Right lobe of liver (tissue), 6 donors: ENCODE data around the gene CRBN. TPM values are rescaled to one million over a fixed set of nuclear protein-coding genes. Genes with fewer than 3 reads are reported as not detected.

Experiments used
- ATAC-seq, 4 donors: fragments of 200-7000 bp; cut with Tn5 transposase; one replicate each; pipeline ENCODE4 v1.9.1; 2020; ENCODE audit warnings: mild to moderate bottlenecking in 4 of 4, moderate library complexity in 4 of 4
- DNase-seq, 3 donors: peaks; one replicate each; pipeline ENCODE4 v3.0.0-alpha.2; 2020
- H3K27ac ChIP-seq, 3 donors: fragments of 200-600 bp; one replicate each; pipeline ENCODE4 v1.8.0; 2022
- H3K27me3 ChIP-seq, 2 donors: fragments of 200-600 bp; one replicate each; pipeline ENCODE4 v1.8.0; 2022
- H3K36me3 ChIP-seq, 4 donors: fragments of 200-600 bp; sonication (generic) in 1 of 4; one replicate each; pipeline versions ENCODE4 v1.5.1 to v1.8.0; 2017 to 2022; ENCODE audit warnings: control low read depth in 1 of 4
- H3K4me1 ChIP-seq, 4 donors: fragments of 200-600 bp; sonication (generic) in 1 of 4; one replicate each; pipeline versions ENCODE4 v1.5.1 to v1.8.0; 2017 to 2022; ENCODE audit warnings: control low read depth in 1 of 4
- H3K4me3 ChIP-seq, 3 donors: fragments of 200-600 bp; one replicate each; pipeline ENCODE4 v1.8.0; 2022
- H3K9me3 ChIP-seq, 4 donors: fragments of 200-600 bp; sonication (generic) in 1 of 4; one replicate each; pipeline versions ENCODE4 v1.5.1 to v1.8.0; 2017 to 2022; ENCODE audit warnings: control low read depth in 1 of 4
- POLR2A ChIP-seq: fragments of 450-650 bp; IDR thresholded peaks from one replicate; pipeline ENCODE4 v1.6.1; 2017; ENCODE audit warnings: antibody characterized with exemption, mild to moderate bottlenecking
- WGBS: methylation state at CpG from one replicate; pipeline ENCODE4 v1.1.6; 2018; ENCODE audit warnings: low coverage, low lambda C conversion rate; ENCODE audit not compliant: insufficient coverage; ENCODE audit errors: missing lambda C conversion rate; 5-methylcytosine and 5-hydroxymethylcytosine counted together
- intact Hi-C, 2 donors: fragments of 100-400 bp; cut with DNase I; formaldehyde crosslinking; loops; one replicate each; pipeline versions ENCODE4 v1.11.2 to v1.14.1; 2022
- long read RNA-seq: library from polyadenylated mRNA; unstranded; transcript quantifications from one replicate; pipeline ENCODE4 v2.0.0, GENCODE V29; 2019
- total RNA-seq, 6 experiments: library from RNA; depleted of rRNA in 2 of 6; stranded (reverse); fragments of >200 nt in 2 of 6; fragmentation: NEBNext Ultra II Directional in 3 of 6; extraction: Animal tissue kit (Norgen Biotek cat#: 25700) in 3 of 6; gene quantifications; one replicate each; pipeline versions ENCODE4 v1.1.0 to v1.2.4, GENCODE V29; 2016 to 2023
- TF ChIP-seq, protein P1 (sequence below), 4 donors: fragments of 200-600 bp in 3 of 4; fragments of 450-650 bp in 1 of 4; IDR thresholded peaks; one replicate each; pipeline versions ENCODE4 v1.5.1 to v1.8.0; 2016 to 2022; ENCODE audit warnings: antibody characterized with exemption in 4 of 4, mild to moderate bottlenecking in 2 of 4
- donor health status: DM: no; HTN: yes; CAD: no.
- donor health status: DM: no; HTN: no; CAD: no.
- donor health status: DM: no; HTN: no; CAD: no.
- donor health status: DM: no; HTN: yes; CAD: no.
- donor health status: DM: no; HTN: yes; CAD: no.

CRBN gene
- 10 to 100 TPM; 21.7 to 32.3 (median 24.1) TPM for total RNA-seq
- long read RNA-seq, partial matches to known transcripts, result 6 of 10 reads
- long read RNA-seq, other reads (novel, unspliced or antisense), result 0 of 10 reads

- intact Hi-C loops, result no loop called here
Observed at GRCh38 chr3:3179407-3180094, at the start of gene CRBN. TSS of gene CRBN (minus strand) at chr3:3179691. CDS start at chr3:3179687, 4 bp downstream.

GRCh38 chr3:3227640-3228039, 48.1 kb upstream of the CRBN start:
- Histone ChIP-seq H3K27ac (no peak overlapping the region), H3K4me3 (no peak overlapping the region), H3K9me3 (no peaks in the 10 kb centered on the region), H3K4me1 (no peaks in the 10 kb centered on the region), H3K27me3 (no peaks in the 10 kb centered on the region), H3K36me3 (no peaks in the 10 kb centered on the region)
- no peak for TF ChIP-seq POLR2A
- TF ChIP-seq, protein P1, sequence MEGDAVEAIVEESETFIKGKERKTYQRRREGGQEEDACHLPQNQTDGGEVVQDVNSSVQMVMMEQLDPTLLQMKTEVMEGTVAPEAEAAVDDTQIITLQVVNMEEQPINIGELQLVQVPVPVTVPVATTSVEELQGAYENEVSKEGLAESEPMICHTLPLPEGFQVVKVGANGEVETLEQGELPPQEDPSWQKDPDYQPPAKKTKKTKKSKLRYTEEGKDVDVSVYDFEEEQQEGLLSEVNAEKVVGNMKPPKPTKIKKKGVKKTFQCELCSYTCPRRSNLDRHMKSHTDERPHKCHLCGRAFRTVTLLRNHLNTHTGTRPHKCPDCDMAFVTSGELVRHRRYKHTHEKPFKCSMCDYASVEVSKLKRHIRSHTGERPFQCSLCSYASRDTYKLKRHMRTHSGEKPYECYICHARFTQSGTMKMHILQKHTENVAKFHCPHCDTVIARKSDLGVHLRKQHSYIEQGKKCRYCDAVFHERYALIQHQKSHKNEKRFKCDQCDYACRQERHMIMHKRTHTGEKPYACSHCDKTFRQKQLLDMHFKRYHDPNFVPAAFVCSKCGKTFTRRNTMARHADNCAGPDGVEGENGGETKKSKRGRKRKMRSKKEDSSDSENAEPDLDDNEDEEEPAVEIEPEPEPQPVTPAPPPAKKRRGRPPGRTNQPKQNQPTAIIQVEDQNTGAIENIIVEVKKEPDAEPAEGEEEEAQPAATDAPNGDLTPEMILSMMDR (IDR thresholded peaks at IDR 0.05), result no peak
- intact Hi-C loops, result no loop called here
- no peak for ATAC-seq
- no CpG with 5 or more reads among the region's 1 CpG for WGBS
- no peak for DNase-seq

More at GRCh38 chr3:3179407-3180094, at the start of gene CRBN:
- peak within 1 kb of the TSS; percentile 76 to 80 (median 79) for H3K27ac ChIP-seq
- no peaks in the 10 kb centered on the region for H3K27me3 ChIP-seq
- ATAC-seq, result peak; percentile 99 to 100 (median 100)
- TF ChIP-seq POLR2A, result peak; percentile 66
- TF ChIP-seq, protein P1 (IDR thresholded peaks at IDR 0.05), result peak; percentile 97 to 100 (median 99)
- H3K4me3 ChIP-seq, result peak within 1 kb of the TSS; percentile 90 to 98 (median 93)
- H3K9me3 ChIP-seq, result peaks cover 0 to 3% (median 0%) of the 10 kb centered on the region in 4 donors
- peaks cover 0 to 6% (median 0%) of the 10 kb centered on the region in 4 donors for H3K36me3 ChIP-seq
- WGBS, result 5% methylated on average over 3 of the region's 56 CpGs
- H3K4me1 ChIP-seq, result peaks cover 0 to 16% (median 4%) of the 10 kb centered on the region in 4 donors
- peak; percentile 92 to 94 (median 93) for DNase-seq

DNA sequence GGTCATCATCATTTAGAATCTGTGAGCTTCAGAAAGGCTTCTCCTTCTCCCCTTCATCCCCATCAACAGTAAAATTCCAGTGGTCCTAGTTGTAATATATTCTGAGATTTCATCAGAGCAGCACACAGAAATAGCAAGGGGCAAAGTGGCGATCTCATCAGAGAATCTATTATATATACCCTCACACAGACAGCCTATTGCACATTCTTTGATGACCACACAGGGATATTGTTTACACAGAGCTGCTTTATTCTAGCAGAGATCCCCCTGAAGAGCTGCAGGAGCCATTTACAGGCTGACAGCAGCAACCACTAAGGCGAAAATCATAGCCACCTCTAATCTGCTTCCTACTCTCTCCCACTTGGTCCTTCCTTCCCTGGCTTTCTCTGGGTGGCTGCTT, 42.0 kb upstream of the CRBN start:
- H3K36me3 ChIP-seq, result no peaks in the 10 kb centered on the region
- 44% methylated on average over 2 of the region's 2 CpGs for WGBS

GRCh38 chr3:3216401-3216800, 36.9 kb upstream of the CRBN start:
- intact Hi-C loops, result no loop called here

More for the DNA sequence above, 42.0 kb upstream of the CRBN start:
- Histone ChIP-seq H3K27ac (no peak overlapping the region), H3K27me3 (no peaks in the 10 kb centered on the region), H3K9me3 (no peaks in the 10 kb centered on the region), H3K4me3 (no peak overlapping the region), H3K4me1 (no peaks in the 10 kb centered on the region)
- intact Hi-C loops, result no loop called here
- no peak for ATAC-seq
- no peak for TF ChIP-seq POLR2A
- TF ChIP-seq, protein P1 (IDR thresholded peaks at IDR 0.05), result no peak
- DNase-seq, result no peak

More at GRCh38 chr3:3216401-3216800, 36.9 kb upstream of the CRBN start:
- Histone ChIP-seq H3K36me3 (no peaks in the 10 kb centered on the region), H3K4me1 (no peaks in the 10 kb centered on the region), H3K27ac (no peak overlapping the region), H3K9me3 (no peaks in the 10 kb centered on the region), H3K27me3 (no peaks in the 10 kb centered on the region), H3K4me3 (no peak overlapping the region)
- 48% methylated on average over 4 of the region's 4 CpGs for WGBS
- ATAC-seq, result no peak
- no peak for TF ChIP-seq POLR2A
- TF ChIP-seq, protein P1 (IDR thresholded peaks at IDR 0.05), result no peak
- DNase-seq, result no peak
